ENCODE measurements around the gene ATP1B3.

The ATP1B3 gene

GRCh38 chr3:141876381-141876890, at the start of gene ATP1B3:
TSS of gene ATP1B3 (plus strand) at chr3:141876643. CDS start at chr3:141876802, 159 bp downstream.
- peak within 1 kb of the TSS; percentile 83 for H3K4me3 ChIP-seq (replicated peaks; ENCODE audit: low read depth, low read length)
- DNase-seq (ENCODE audit: extremely low read depth, low read depth): peak; percentile 11
- no peak for TF ChIP-seq CTCF (IDR thresholded peaks at IDR 0.05; ENCODE audit: low read depth, low read length, missing control alignments)

- H3K4me3 ChIP-seq (replicated peaks; ENCODE audit: low read depth, low read length): no peak overlapping the region
- TF ChIP-seq CTCF (IDR thresholded peaks at IDR 0.05; ENCODE audit: low read depth, low read length, missing control alignments): no peak
- DNase-seq (ENCODE audit: extremely low read depth, low read depth): no peak
Measured at GRCh38 chr3:141828487-141828886, 48.0 kb upstream of the ATP1B3 start.

GRCh38 chr3:141828890-141829289, 47.6 kb upstream of the ATP1B3 start:
- no peak for DNase-seq (ENCODE audit: extremely low read depth, low read depth)
- no peak overlapping the region for H3K4me3 ChIP-seq (replicated peaks; ENCODE audit: low read depth, low read length)
- TF ChIP-seq CTCF (IDR thresholded peaks at IDR 0.05; ENCODE audit: low read depth, low read length, missing control alignments): no peak

- no peak overlapping the region for H3K4me3 ChIP-seq (replicated peaks; ENCODE audit: low read depth, low read length)
- TF ChIP-seq CTCF (IDR thresholded peaks at IDR 0.05; ENCODE audit: low read depth, low read length, missing control alignments): no peak
- DNase-seq (ENCODE audit: extremely low read depth, low read depth): no peak
Measured at GRCh38 chr3:141830508-141830907, 45.9 kb upstream of the ATP1B3 start.

- TF ChIP-seq CTCF (IDR thresholded peaks at IDR 0.05; ENCODE audit: low read depth, low read length, missing control alignments): no peak
- no peak overlapping the region for H3K4me3 ChIP-seq (replicated peaks; ENCODE audit: low read depth, low read length)
- DNase-seq (ENCODE audit: extremely low read depth, low read depth): no peak
Measured at GRCh38 chr3:141834292-141834691, 42.2 kb upstream of the ATP1B3 start.

GRCh38 chr3:141835557-141836229, 40.8 kb upstream of the ATP1B3 start:
- TF ChIP-seq CTCF (IDR thresholded peaks at IDR 0.05; ENCODE audit: low read depth, low read length, missing control alignments): no peak
- no peak for DNase-seq (ENCODE audit: extremely low read depth, low read depth)
- no peak overlapping the region for H3K4me3 ChIP-seq (replicated peaks; ENCODE audit: low read depth, low read length)
